Measurements from ENCODE around the gene PLK5. TPM values are rescaled to one million over a fixed set of nuclear protein-coding genes. Genes with fewer than 3 reads are reported as not detected.

Gene PLK5
- total and polyA plus RNA-seq, 7 donors = 0.32 to 0.36 TPM; not detected in 5

- intact Hi-C loops (cut with DNase I) = no loop called here
- H3K27me3 ChIP-seq = peaks cover 8 to 56% (median 52%) of the 10 kb centered on the region in 3 donors
- H3K36me3 ChIP-seq = no peaks in the 10 kb centered on the region
- H3K4me3 ChIP-seq = no peak overlapping the region
- WGBS, 2 donors = 20 to 55% methylated on average over 9 of the region's 9 CpGs
- no peak overlapping the region for H3K27ac ChIP-seq
- no peak for DNase-seq
- H3K9me3 ChIP-seq = no peaks in the 10 kb centered on the region
- peaks cover 0 to 12% (median 10%) of the 10 kb centered on the region in 4 donors for H3K4me1 ChIP-seq
- TF ChIP-seq EP300 (IDR thresholded peaks at IDR 0.05) (no peak), CTCF (IDR thresholded peaks at IDR 0.05) (no peak), POLR2AphosphoS5 (IDR thresholded peaks at IDR 0.05) (no peak), POLR2A (IDR thresholded peaks at IDR 0.05) (no peak)
These were observed 22.7 kb upstream of the PLK5 start for GRCh38 chr19:1501200-1501595.

- Histone ChIP-seq H3K4me1 (peaks cover 0 to 17% (median 15%) of the 10 kb centered on the region in 4 donors), H3K4me3 (no peak overlapping the region), H3K27me3 (peaks cover 8 to 42% (median 39%) of the 10 kb centered on the region in 3 donors), H3K36me3 (no peaks in the 10 kb centered on the region), H3K27ac (no peak overlapping the region), H3K9me3 (no peaks in the 10 kb centered on the region)
- intact Hi-C loops (cut with DNase I) = no loop called here
- WGBS, 2 donors = 42 to 62% methylated on average over 14 of the region's 14 CpGs
- TF ChIP-seq POLR2AphosphoS5 (IDR thresholded peaks at IDR 0.05) (no peak), CTCF (IDR thresholded peaks at IDR 0.05) (no peak), EP300 (IDR thresholded peaks at IDR 0.05) (no peak), POLR2A (IDR thresholded peaks at IDR 0.05) (no peak)
- no peak for DNase-seq
These were observed 21.3 kb upstream of the PLK5 start for GRCh38 chr19:1502433-1503088.

- Histone ChIP-seq H3K27me3 (peaks cover 8 to 35% (median 32%) of the 10 kb centered on the region in 3 donors), H3K4me3 (peak overlapping the region in 1 of 4 donors; percentile 18), H3K4me1 (peaks cover 0 to 24% (median 17%) of the 10 kb centered on the region in 4 donors), H3K36me3 (no peaks in the 10 kb centered on the region), H3K27ac (no peak overlapping the region), H3K9me3 (peaks cover 0 to under 1% (median 0%) of the 10 kb centered on the region in 4 donors)
- TF ChIP-seq CTCF (IDR thresholded peaks at IDR 0.05) = peak; percentile 7 to 72 (median 53)
- no peak for TF ChIP-seq EP300 (IDR thresholded peaks at IDR 0.05)
- intact Hi-C loops (cut with DNase I) = no loop called here
- WGBS, 2 donors = 4 to 9% methylated on average over 49 of the region's 49 CpGs
- DNase-seq = peak; percentile 69
These were observed 20.6 kb upstream of the PLK5 start for GRCh38 chr19:1503089-1503924.

- H3K4me3 ChIP-seq = no peak overlapping the region
- WGBS, 2 donors = 31 to 55% methylated on average over 23 of the region's 23 CpGs
- H3K9me3 ChIP-seq = peaks cover 0 to 4% (median 0%) of the 10 kb centered on the region in 4 donors
- no peak for DNase-seq
- intact Hi-C loops (cut with DNase I) = no loop called here
- TF ChIP-seq POLR2AphosphoS5 (IDR thresholded peaks at IDR 0.05) = no peak
- TF ChIP-seq POLR2A (IDR thresholded peaks at IDR 0.05) = no peak
- no peak for TF ChIP-seq EP300 (IDR thresholded peaks at IDR 0.05)
- no peak for TF ChIP-seq CTCF (IDR thresholded peaks at IDR 0.05)
- H3K27me3 ChIP-seq = peaks cover 8 to 35% (median 32%) of the 10 kb centered on the region in 3 donors
- H3K36me3 ChIP-seq = no peaks in the 10 kb centered on the region
- H3K27ac ChIP-seq = no peak overlapping the region
- peaks cover 0 to 27% (median 20%) of the 10 kb centered on the region in 4 donors for H3K4me1 ChIP-seq
These were observed 19.7 kb upstream of the PLK5 start for GRCh38 chr19:1503925-1504773.
